ENCODE results near the gene CORO2B. TPM values are rescaled to one million over a fixed set of nuclear protein-coding genes. Genes with fewer than 3 reads are reported as not detected.

Gene CORO2B
- total RNA-seq, 4 donors from 2014 or later = 3.1 to 9.6 (median 8.6) TPM

DNA sequence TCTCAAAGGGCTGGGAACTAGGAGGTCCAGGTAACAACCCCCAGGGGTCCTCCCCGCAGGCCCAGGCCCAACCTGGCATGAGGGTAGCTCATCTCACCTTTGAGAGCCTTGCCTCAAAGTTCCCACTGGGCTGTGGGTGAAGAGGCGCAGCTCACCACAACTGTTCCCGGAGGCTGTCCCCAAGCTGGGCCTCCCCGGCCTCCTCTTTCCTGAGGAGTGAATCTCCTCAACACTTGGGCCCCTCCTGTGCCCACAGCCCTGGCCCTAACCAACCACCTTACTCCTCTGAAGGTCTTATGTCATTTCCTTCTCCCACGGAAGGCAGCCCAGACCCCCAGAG, 27.5 kb upstream of the CORO2B start:
- TF ChIP-seq CTCF (IDR thresholded peaks at IDR 0.05) (no peak), POLR2A (IDR thresholded peaks at IDR 0.05) (no peak)
- intact Hi-C loops (cut with DNase I) = loop anchor here (5.0 kb wide), 2 partner anchors 244 to 326 kb away; no protein-coding TSS in a partner anchor
- H3K4me1 ChIP-seq = no peaks in the 10 kb centered on the region
- H3K36me3 ChIP-seq = no peaks in the 10 kb centered on the region
- WGBS, 2 donors = 86 to 90% methylated on average over 4 to 5 of the region's 5 CpGs
- H3K27ac ChIP-seq = no peak overlapping the region
- DNase-seq = no peak
- H3K27me3 ChIP-seq = no peaks in the 10 kb centered on the region
- H3K9me3 ChIP-seq = no peaks in the 10 kb centered on the region
- H3K4me3 ChIP-seq (replicated peaks in 1 of 3) = no peak overlapping the region

DNA sequence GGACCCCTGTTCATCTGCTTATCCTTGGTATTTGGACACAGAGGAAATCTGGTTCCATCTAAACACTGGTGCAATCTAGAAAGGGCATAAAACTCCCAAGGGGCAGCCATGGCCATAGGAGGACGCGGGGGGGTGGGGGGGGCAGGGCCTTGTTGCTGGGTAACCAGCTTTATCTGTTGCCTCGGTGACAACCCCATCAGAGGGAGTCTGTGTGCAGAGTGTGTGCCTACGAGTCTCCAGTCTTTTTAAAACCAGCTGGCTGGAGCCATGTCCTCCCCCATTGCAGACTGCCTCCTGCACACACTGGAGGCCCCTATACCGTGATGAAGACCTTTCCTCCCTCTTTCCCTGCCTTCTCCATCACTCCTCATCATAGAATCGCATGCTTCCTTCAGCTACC, 26.4 kb upstream of the CORO2B start:
- Histone ChIP-seq H3K4me1 (no peaks in the 10 kb centered on the region), H3K27me3 (no peaks in the 10 kb centered on the region), H3K4me3 (replicated peaks in 1 of 3) (no peak overlapping the region), H3K36me3 (no peaks in the 10 kb centered on the region), H3K27ac (no peak overlapping the region), H3K9me3 (no peaks in the 10 kb centered on the region)
- 62 to 65% methylated on average over 6 of the region's 6 CpGs for WGBS, 2 donors
- intact Hi-C loops (cut with DNase I) = loop anchor here (5.0 kb wide), 2 partner anchors 245 to 325 kb away; no protein-coding TSS in a partner anchor
- TF ChIP-seq CTCF (IDR thresholded peaks at IDR 0.05) = no peak
- DNase-seq = no peak

DNA sequence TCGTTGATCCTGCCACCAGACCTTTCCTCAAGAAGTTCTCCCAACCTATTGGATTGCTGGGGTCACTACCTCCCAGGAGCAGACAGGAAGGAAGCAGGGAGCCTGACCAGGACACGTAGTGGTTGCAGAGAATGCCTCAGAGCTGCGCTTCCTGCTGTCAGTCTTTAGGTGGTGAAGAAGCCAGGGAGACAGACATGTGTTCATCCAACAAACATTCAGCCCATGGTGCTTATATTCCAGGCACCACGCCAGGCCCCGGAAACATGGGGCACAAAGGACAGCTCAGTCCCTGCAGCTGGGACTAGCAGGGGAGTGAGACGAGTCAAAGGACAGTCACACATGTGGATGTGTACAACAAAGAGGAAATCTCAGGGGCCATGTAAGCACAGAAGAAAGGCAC, 26.0 kb upstream of the CORO2B start:
- DNase-seq = no peak
- Histone ChIP-seq H3K27me3 (no peaks in the 10 kb centered on the region), H3K4me1 (no peaks in the 10 kb centered on the region), H3K36me3 (no peaks in the 10 kb centered on the region), H3K9me3 (no peaks in the 10 kb centered on the region), H3K4me3 (replicated peaks in 1 of 3) (no peak overlapping the region), H3K27ac (no peak overlapping the region)
- intact Hi-C loops (cut with DNase I) = loop anchor here (5.0 kb wide), 2 partner anchors 245 to 325 kb away; no protein-coding TSS in a partner anchor
- TF ChIP-seq CTCF (IDR thresholded peaks at IDR 0.05) (no peak), POLR2A (IDR thresholded peaks at IDR 0.05) (no peak)
- 45 to 53% methylated on average over 6 of the region's 6 CpGs for WGBS, 2 donors

DNA sequence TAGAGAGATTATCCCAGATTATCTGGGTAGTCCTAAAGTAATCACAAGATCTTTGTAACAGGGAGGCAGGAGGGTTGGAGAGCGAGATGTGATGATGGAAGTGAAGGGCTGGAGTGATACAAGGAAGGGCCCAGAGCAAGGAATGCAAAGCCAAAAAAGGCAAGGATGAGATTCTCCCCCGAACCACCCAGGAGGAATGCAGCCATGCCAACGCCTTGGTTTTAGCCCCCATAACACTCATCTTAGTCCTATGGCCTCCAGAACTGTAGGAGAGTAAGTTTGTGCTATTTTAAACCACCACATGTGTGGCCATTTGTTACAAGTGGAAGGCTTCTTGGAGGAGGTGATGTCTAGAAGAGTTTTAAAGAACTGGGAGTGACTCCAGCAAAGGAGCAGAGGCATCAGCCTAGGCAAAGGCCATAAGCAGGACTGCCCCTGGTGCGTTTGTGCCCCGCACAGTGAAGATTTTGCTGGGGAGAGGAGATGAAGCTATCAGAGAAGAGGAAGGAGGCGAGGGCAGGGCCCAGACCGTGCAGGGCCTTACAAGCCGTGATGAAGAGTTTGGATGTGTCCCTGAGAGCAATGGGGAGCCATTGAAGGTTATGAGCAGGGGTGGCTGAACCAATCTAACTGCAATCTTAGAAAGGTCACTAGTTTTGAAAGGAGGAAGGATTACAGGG, 25.3 kb upstream of the CORO2B start:
- no peaks in the 10 kb centered on the region for H3K4me1 ChIP-seq
- H3K27me3 ChIP-seq = no peaks in the 10 kb centered on the region
- no peak for DNase-seq
- intact Hi-C loops (cut with DNase I) = loop anchor here (5.0 kb wide), 2 partner anchors 246 to 324 kb away; no protein-coding TSS in a partner anchor
- H3K36me3 ChIP-seq = no peaks in the 10 kb centered on the region
- H3K27ac ChIP-seq = no peak overlapping the region
- no peaks in the 10 kb centered on the region for H3K9me3 ChIP-seq
- 62 to 64% methylated on average over 8 of the region's 8 CpGs for WGBS, 2 donors
- TF ChIP-seq POLR2A (IDR thresholded peaks at IDR 0.05) (no peak), CTCF (IDR thresholded peaks at IDR 0.05) (no peak)
- no peak overlapping the region for H3K4me3 ChIP-seq (replicated peaks in 1 of 3)

DNA sequence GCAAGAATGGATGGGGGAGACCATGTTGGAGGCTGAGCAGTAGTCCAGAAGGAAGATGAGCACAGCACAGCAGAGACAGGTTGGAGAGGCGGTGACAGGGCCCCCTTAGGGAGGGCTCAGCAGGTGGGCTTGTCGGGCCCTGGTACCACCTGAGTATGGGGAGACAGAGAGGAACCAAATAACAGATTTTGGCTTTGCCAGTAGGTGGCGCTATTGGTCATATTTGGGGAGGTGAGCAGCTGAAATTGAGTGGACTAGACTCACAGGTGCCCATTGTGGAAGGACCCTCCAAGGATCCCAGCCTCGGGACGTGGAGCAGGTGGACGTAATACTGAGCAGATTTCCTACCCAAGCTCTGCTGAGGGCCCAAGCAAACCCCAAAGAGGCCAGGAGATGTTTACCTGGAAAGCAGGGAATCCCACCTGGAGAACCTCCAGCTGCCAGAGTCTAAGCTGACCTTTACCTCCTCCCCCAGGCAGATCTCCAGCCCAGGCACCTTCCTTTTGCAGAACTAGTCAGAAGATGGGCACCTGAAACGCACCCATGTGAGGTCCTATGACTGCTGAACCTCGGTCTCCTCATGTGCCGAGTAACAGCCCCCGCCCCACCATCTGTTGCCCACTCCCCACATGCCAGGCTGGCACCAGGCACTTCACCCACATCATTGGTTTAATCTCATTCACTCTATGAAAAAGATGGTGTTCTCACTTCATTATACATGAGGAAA, 24.6 kb upstream of the CORO2B start:
- Histone ChIP-seq H3K27ac (no peak overlapping the region), H3K9me3 (no peaks in the 10 kb centered on the region), H3K27me3 (no peaks in the 10 kb centered on the region), H3K4me1 (no peaks in the 10 kb centered on the region), H3K4me3 (replicated peaks in 1 of 3) (no peak overlapping the region), H3K36me3 (no peaks in the 10 kb centered on the region)
- intact Hi-C loops (cut with DNase I) = loop anchor here (2.0 to 5.0 kb wide), 3 partner anchors 121 to 323 kb away; no protein-coding TSS in a partner anchor
- peak; percentile 67 to 79 for DNase-seq
- no peak for TF ChIP-seq POLR2A (IDR thresholded peaks at IDR 0.05)
- peak in 5 of 6 experiments; percentile 58 to 83 (median 76) for TF ChIP-seq CTCF (IDR thresholded peaks at IDR 0.05)
- 39 to 43% methylated on average over 10 of the region's 10 CpGs for WGBS, 2 donors

Data from thyroid gland (tissue), 4 donors.